NAMALWA (cell line): ENCODE measurements around the gene SUPT3H.
"Not testable (repeated sequence)": the region's sequence is repeated elsewhere in the genome, so short reads cannot be mapped to it uniquely, and the experiment has no call there.

Source experiments
- DNase-seq: peaks from one replicate; pipeline ENCODE4 v3.0.0-alpha.2; 2015; ENCODE audit warnings: low spot score

Gene SUPT3H

DNA sequence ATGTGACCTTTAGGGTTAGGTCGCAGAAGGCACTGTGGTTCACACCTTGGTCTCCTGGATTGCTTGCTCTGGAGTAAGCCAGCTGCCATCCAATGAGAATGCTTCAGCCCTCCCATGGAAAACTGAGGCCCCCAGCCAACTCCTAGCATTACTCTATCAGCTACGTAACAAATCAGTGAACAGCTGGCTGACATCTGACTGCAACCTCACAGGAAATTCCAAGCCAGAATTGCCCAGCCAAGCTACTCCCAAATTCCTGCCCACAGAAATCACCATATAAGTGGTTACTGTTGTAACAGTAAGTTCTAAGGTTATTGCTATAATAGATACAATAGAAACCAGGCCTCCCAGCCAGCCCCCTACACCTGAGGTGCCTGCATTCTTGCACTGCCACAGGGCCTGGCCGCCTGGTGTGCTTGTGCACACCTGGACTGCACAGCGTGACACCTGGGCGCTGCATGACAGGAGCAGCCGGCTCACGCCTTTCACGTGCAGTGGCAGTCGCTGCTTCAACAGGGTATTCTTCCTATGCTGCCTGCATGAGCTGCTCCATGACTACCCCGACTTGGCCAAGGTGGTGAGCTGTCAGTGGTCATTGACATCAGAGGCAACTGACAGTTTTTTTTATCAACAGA, 479.3 kb downstream of the SUPT3H start:
- no peak for DNase-seq

DNA sequence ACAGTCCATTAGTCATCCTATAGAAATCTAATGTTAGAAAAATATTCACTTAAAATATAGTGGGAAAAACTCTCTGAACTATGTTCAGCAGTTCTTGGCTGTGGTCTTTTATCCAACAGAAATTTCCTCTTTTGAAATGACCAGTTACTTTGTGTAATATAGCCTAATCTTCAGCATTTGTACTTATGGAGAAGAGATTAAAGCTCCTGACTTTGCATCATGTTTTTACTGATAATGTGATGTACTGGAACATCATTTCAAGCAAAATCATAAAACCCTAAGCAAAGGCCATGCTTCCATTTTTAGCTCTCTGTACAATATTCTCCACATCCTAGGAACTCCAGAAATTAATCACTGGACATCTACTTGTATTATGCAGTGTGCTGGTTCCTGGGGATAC, 480.4 kb downstream of the SUPT3H start:
- DNase-seq = no peak

DNA sequence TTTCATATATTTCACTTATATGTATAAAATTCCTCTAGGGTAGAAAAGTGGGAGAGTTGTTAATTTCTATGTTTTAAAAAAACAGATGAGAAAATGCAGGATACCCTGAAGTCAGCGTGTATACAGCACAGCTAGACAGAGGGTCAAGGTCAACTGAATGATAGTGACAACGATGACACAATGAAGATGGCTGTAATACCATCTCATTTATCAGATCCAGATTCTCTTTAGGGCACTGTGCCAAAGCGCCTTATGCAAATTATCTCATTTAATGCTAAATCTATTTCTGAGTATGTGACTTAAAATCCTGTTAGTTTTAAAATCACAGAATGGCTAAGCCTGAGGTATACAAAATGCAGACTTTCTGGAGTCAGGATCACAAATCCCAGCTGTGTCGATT, 481.0 kb downstream of the SUPT3H start:
- DNase-seq = no peak

DNA sequence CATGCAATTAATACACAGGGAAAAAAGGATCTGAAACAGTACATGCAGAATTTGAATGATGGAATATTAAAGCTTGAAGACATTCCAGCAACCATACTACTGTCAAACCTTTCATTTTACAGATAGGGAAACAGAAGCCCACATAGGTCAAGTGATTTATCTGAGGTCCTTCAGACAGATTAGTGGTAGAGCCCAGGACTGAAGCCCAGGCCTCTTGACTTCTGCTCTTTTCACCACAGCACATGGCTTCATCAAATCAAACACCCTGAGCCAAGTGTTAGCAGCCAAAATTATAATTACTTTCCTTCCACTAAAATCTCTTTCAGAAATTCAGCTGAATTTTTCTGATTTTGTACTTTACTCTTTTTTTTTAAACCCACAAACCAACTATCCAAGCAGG, 485.2 kb downstream of the SUPT3H start:
- no peak for DNase-seq

DNA sequence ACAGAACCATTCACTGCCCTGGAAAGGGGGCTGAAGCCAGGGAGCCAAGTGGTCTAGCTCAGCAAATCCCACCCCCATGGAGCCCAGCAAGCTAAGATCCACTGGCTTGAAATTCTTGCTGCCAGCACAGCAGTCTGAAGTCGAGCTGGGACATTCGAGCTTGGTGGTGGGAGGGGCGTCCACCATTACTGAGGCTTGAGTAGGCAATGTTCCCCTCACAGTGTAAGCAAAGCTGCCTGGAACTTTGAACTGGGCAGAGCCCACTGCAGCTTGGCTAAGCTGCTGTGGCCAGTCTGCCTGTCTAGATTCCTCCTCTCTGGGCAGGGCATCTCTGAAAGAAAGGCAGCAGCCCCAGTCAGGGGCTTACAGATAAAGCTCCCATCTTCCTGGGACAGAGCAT, 498.7 kb downstream of the SUPT3H start:
- not testable (repeated sequence) for DNase-seq

DNA sequence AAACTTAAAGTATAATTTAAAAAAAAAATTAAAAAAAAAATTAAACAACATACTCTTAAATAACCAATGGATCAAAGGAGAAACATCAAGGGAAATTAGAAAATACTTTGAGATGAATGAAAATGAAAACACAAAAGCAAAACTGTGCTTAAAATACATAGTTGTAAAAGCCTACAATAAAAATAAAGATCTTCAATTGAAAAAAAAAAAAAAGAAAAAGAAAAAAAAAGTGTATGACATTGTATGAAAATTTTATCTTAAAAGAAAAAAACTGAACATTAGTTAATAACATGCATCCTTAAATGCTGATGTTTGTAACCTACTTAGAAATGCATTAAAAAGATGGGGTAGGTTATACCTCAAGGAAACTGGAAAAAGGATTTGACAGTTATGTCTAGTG, 501.1 kb downstream of the SUPT3H start:
- not testable (repeated sequence) for DNase-seq

DNA sequence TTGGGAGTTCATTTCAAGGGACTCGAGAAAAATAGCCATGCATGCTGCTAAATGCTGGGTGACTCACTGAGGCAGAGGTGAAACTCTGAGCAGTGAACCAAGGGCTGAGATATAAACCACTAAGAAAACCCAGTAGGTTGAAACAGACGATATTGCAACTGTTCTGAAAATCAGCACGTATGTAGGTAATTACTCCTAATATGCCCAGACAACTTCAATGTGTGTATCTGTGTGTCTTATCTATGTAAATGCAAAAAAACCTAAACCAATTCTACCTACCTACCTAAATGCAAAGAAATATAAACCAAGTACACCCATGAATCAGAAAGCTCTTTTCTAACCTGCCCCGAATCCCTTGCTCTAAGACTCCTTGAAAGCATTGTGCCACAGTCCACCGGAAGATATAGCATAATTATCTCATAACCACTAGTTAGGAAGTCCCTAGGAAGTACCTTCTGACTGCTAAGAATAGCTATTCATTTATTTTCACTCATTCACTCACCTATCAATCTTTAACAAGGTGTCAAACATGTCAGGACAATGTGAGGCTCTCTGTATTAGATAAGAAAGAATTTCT, 508.3 kb downstream of the SUPT3H start:
- DNase-seq = no peak

DNA sequence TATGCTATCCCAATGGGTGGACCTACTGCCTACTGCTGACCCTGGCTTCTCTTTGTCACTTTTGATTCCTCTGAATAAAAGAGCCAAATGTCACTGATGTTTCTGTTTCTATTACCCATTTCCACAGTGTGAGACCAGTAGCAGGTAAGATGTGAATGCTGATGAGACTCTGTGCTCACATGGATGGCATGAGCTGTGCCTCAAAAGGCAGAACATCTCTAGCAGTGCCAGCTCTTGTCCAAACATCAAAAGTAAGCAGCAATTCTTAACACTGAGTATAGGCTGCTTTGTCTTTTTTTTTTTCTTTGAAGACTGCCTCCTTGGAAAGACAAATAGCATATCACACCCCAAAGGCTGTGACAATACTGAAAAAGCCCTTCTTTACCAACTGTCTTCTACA, 508.8 kb downstream of the SUPT3H start:
- no peak for DNase-seq

DNA sequence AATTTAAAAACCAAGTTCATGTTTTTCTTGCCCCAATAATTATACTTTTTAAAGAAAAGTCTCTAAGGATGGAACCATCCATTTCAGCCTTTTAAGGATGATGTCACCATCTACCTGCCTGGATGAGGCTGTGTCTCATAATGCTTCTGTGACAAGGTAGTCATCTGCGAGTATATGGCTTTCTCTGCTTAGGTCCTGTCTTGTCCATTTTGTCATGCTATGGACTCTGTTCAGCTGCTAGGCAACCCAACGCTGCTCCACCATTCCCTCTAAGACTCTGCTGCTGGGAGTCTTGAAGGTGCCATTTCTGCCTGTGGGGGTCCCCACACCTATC, 509.4 kb downstream of the SUPT3H start:
- no peak for DNase-seq

DNA sequence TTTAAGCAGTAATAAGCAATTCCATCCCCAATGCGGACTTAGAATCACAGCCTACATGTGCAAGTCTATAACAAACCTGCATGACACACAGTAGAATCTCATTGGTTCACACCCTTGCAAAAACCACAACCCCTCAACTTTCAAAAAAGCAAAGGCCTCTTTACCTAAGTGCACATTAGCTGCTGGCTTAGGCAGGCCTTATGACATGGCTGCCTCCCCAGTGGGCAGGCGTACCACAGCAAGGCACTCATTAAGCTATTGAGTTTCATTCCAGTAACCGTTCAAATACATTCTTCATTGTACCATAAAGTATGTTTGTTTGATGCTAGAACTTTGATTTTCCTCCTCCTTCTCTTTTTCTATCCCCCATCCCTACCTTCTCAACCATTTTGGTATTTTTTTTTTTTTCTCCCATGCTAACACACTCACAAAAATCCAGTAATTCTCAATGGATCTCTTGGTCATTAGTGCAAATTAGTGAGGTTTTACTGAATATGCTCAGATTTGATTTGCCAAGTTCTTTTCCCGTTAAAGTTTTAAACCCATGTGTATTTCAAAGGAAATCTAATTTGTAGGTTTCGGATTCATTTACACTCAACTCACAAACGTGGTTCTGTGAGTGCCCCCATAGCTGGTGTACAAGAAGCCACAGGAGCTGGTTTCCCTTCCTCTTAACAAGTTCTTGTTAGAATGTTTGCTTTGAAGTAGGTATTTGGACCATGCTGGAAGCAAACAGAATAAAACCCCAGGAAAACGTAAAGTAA, 510.0 kb downstream of the SUPT3H start:
- no peak for DNase-seq

DNA sequence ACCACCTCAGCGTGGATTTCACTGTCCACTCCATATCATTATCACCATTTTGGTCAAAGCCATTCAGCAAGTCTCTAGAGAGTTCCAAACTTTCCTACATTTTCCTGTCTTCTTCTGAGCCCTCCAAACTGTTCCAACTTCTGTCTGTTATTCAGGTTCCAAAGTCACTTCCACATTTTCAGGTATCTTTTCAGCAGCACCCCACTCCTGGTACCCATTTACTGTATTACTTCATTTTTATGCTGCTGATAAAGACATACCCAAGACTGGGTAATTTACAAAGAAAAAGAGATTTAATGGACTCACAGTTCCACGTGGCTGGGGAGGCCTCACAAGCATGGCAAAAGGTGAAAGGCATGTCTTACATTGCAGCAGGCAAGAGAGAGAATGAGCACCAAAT, 512.5 kb downstream of the SUPT3H start:
- DNase-seq = not testable (repeated sequence)

DNA sequence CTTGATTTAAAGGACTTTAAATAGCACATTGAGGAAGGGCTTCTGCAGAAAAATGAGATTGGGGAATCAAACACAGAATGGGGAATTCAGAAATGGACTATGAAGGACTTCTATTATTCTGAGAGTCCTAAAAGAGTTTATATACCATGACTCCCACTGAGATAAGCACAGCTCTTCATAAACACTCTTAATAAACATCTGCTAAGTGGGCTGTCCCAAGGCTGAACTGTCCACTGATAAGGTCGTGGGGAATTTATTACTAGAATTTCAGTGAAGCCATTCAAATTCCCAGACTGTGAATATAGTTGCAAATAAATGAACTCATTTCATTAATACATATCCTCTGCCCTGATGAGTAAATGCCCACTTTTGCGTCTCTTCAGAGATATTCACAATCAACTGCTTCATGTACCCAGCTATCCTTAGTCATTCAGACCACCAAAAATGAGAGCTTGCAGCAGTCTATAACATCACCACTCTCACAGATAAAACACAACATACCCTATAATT, 517.8 kb downstream of the SUPT3H start:
- DNase-seq = no peak

DNA sequence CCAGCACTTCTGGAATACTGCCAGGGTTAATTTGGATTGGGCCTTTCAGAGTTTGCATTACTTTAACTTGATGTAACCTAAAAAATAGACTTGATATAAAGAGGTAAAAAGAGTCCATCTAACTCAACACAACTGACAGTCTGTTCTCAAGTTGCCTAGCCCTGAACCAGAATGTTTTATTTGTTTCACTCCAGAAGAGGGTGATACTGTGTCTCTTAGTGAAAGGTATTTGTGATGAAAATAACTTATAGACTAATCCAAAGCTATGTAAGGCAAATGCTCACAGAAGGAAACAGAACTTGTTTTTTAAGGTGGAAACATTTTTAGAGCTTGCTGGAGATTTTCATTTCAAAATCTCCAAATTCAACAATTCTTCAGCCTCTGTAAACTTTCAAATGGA, 518.7 kb downstream of the SUPT3H start:
- DNase-seq = no peak

DNA sequence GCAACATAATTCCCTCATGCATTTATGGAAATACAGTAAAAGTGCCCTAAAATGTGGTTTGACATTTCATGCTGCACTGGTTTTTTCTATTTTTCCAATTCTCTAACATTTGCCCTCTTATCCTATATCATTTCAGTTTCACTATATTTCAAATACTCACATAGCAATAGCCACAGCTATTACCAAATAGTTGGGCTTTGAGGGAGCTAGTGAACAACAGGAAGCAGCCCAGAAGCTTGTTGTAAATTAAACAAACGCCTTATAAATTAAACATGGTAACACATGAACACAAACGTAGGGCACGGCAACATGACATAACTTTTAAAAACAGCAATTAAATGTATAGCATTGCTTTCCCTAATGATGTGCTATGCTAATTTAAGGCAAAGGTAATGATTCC, 521.3 kb downstream of the SUPT3H start:
- no peak for DNase-seq

DNA sequence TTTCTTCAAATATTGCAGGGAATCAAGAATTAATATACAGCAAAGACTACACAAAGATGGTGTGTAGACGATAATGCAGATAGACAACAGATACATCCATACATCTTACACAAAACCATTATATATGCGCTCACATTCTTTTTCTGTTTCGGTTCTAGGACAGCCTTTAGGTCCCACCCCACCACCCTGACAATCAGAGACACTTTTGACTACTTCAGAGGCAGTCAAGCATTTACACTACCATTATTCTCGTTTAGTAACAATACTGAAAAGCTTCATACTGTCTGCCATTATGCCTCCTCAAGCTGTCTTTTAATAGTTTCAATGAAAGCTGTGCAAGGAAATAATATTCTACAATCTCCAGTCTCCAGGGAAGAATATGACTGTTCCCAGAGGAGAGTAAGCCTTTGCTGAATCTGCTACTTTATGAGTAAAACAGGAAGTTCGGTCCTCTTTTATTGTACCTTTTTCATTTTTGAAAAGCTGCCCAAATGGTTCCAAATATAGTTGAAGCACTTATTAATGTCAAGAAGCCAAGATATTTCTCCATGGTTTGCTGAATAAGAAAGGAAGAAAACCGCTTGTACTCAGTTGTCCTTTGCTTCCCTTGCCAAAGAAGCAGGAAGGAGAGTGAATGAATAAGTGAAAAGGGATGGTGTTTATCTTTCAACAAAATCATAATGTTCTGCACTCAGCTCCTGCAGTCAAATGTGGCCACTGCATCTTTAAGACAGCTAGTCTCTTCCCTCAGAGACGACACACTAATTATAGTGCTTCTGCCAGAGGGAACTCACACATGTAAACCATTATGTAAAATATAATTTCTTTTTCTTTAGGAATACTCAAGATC, 521.9 kb downstream of the SUPT3H start:
- DNase-seq = no peak

DNA sequence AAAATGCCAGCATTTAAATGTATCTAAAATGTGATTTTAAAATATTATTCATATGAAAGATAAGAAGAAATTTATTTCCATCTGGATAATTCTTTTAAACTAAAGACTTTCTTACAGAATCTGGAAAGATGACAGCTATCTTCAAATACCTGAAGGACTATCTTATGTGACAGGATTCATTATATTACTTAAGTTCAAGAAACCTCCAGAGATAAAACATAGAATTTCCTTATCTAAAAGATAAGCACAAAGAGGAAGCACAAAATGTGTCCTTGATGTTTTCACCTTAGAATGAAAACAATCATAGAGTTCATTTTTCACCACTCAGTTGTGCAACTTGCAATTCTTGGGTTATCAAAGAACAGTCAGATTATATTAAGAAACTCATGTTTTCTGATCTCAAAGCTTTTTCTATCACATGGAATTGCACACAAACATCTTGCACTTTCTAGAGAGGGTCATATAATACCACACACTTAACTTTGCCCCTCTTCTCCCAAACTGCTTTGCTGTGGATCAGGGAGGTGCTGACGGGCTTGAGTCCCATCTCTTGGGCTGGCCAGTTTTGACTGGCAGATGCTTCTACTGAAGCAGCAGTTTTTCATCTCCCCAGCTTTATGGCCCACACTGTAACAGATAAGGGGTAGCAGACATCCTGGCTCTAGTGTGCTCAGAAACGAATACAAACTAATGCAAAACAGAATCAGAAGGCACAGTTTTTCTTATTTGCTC, 522.9 kb downstream of the SUPT3H start:
- no peak for DNase-seq

DNA sequence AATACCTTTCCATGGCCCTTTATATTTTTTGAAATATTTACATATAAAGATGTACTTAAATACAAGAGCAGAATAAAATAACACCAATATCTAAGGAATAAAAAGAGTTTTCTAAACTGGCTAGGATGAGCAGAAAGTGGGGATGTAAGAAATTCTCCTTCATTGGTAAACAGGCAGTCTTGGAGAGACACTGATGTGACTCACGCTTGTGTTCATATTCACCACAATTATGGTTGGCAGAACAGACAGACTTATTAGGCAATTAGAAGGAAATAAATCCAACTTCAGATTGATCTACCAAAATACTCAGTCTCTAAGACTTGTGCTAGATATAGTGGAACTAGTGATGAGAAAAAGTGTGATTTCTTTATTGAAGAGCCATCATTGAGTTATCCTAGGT, 526.6 kb downstream of the SUPT3H start:
- DNase-seq = no peak

DNA sequence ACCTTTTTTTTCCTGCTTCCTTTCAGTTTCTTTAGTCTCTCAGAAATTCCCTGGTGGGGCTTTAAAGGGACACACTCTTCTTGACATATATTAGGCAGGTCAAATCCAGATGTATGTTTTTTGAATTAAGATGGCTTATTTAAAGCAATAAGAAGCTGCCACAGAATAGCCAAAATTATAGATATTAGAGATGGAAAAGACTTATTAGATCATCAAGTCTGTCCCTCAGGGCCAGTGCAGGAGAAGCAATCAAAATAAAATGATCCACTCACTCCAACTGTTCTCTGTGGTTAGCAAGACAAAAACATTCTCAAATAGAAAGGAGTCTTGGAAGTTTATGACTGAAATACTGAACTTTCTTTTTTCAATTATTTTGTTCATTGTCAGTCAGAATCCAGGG, 527.4 kb downstream of the SUPT3H start:
- DNase-seq = no peak

DNA sequence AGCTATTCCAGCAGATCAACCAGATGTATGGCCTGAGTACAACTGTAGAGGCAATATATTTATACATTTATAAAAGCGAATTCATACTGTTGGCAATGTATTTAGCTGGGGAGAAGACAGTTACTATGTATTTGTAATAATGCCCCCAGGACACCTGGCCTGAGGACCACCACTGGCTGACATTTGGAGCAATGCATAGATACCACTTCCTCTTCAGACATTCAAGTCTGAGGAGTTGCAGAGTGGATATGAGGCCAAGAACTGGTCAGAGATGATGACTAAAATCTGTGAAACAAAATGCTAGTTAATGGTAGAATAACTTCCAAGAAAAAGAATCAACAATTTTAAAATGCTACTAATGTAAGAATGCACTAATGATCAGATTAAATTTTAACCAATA, 527.9 kb downstream of the SUPT3H start:
- DNase-seq = no peak

DNA sequence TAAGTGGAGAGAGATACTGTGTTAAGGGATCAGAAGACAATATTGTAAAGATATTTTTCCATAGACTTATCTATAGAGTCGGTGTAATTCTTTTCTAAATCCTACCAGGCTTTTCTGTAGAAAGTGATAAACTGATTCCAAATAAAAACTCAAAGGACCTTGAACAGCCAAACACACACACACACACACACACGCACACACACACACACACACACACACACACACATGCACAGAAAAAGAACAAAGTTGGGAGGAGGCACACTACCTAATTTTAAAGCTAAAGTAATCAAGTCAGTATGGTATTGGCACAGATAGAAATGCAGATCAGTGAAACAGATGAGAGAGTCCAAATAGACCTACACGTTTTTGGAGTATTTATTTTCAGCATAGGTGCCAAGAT, 534.0 kb downstream of the SUPT3H start:
- no peak for DNase-seq

DNA sequence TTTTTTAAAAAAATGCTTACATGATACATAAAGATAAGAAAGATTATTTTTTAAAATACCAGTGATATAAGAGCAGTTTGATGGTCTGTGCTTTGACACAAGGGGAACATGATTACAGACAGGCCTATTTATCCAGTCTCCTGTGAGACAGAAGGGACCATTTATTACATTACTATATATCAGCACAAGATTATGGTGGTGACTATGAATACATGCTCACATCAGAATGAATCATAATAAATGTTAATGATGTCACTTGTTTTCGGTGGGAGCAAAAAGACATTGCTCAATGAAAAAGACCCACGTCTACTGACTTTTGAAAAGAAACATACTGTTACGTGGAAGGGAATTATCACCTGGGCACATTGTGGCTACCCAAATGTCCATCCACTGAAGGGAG, 535.1 kb downstream of the SUPT3H start:
- DNase-seq = no peak

DNA sequence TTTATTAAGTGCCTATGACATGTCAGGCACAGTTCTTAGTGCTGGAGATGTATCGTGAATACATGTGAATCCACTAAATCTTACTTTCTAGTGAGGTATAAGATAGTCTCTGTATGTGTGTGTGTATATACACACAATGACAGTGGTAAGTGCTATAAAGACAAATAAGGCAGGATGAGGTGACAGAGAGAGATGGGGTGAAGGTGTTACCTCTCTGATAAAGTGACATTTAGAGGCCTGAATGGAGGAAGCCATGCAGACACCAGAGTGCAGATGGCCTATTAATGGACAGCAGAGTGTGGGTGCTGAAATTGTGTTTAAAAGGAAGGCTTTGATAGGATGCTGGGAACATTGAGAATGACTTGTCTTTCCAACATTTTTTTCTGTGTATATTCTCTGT, 535.9 kb downstream of the SUPT3H start:
- DNase-seq = no peak
